K562 (cell line): ENCODE measurements around the gene RPL3. TPM values are rescaled to one million over a fixed set of nuclear protein-coding genes. Genes with fewer than 3 reads are reported as not detected.

ENCODE experiments used
- YY1 ChIP-seq, 3 experiments: IDR thresholded peaks; 2 replicates each; pipeline ENCODE4 v1.6.1; 2011; ENCODE audit warnings: low read length in 2 of 3, mild to moderate bottlenecking in 2 of 3, moderate library complexity in 2 of 3, borderline replicate concordance in 1 of 3, control low read depth in 1 of 3, low read depth in 1 of 3; ENCODE audit not compliant: insufficient read depth in 3 of 3, insufficient replicate concordance in 2 of 3, control insufficient read depth in 1 of 3, insufficient read length in 1 of 3; ENCODE audit errors: extremely low read depth in 1 of 3
- polyA plus RNA-seq, 8 experiments: library from polyadenylated mRNA; depleted of rRNA in 4 of 8; stranded (reverse) in 5 of 8; unstranded in 3 of 8; fragments of >200 nt; fragmentation: Nextera tagmentation in 2 of 8; fragmentation: Illumina TruSeq in 1 of 8; extraction: Ambion mirVana in 2 of 8; extraction: Trizol in 1 of 8; gene quantifications; 2 replicates each; pipeline versions ENCODE4 v1.2.1 to v1.2.3, GENCODE V29; 2011 to 2014; ENCODE audit warnings: inconsistent platforms in 1 of 8, missing spikeins in 1 of 8
- total RNA-seq, 7 experiments: library from RNA; depleted of rRNA in 6 of 7; stranded (reverse); fragments of >200 nt in 6 of 7; fragmentation: Illumina TruSeq in 2 of 7; extraction: Trizol in 2 of 7; gene quantifications; 2 replicates each; pipeline versions ENCODE4 v1.2.1 to v1.2.3, GENCODE V29; 2011 to 2021; ENCODE audit warnings: low replicate concordance in 1 of 7
- TF ChIP-seq, protein P1 (sequence below), 3 experiments: IDR thresholded peaks in 2 of 3; conservative IDR thresholded peaks in 1 of 3; 2 replicates each; pipeline ENCODE4 v1.5.1; 2011 to 2012; ENCODE audit warnings: low read length in 3 of 3, mild to moderate bottlenecking in 3 of 3, control low read depth in 2 of 3, improper control_type of control experiment in 1 of 3, inconsistent platforms in 1 of 3, low read depth in 1 of 3, mixed read lengths in 1 of 3, moderate library complexity in 1 of 3; ENCODE audit not compliant: insufficient read depth in 2 of 3
- TF ChIP-seq, protein P2 (sequence below): sonication (generic); formaldehyde crosslinking; IDR thresholded peaks from 2 replicates; pipeline ENCODE4 v1.8.1; 2023; ENCODE audit warnings: mild to moderate bottlenecking, missing genetic modification reagents
- TF ChIP-seq, protein P3 (sequence below), 2 experiments: IDR thresholded peaks; 2 replicates each; pipeline ENCODE4 v1.6.1; 2011; ENCODE audit warnings: borderline replicate concordance in 1 of 2, control low read depth in 1 of 2, low read depth in 1 of 2, low read length in 1 of 2, mild to moderate bottlenecking in 1 of 2, mixed read lengths in 1 of 2, moderate library complexity in 1 of 2; ENCODE audit not compliant: insufficient read depth in 1 of 2, insufficient read length in 1 of 2, poor library complexity in 1 of 2, severe bottlenecking in 1 of 2; ENCODE audit errors: extremely low read depth in 1 of 2

RPL3 gene
- total and polyA plus RNA-seq, 9 of the 15 experiments (the other 6 are each of a cell fraction or from before 2014, with no cell fraction given), result 1,624 to 4,066 (median 2,565) TPM

DNA sequence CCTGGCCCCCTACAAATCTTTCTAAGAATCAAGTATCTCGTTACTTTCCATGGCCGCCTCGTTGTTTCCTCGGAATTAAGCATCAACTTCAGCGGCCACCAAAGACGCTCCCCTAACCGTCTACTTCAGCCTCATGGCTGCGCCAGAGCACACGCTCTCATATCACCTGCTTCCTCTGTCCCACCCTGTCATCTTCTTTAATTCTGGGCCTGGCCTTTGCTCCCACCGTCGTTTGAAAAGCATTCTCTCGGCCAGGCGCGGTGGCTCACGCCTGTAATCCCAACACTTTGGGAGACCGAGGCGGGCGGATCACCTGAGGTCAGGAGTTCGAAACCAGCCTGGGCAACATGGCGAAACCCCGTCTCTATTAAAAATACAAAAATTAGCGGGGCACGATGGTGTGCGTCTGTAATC is 1.2 kb upstream of the RPL3 start (continued):
- TF ChIP-seq, protein P1, sequence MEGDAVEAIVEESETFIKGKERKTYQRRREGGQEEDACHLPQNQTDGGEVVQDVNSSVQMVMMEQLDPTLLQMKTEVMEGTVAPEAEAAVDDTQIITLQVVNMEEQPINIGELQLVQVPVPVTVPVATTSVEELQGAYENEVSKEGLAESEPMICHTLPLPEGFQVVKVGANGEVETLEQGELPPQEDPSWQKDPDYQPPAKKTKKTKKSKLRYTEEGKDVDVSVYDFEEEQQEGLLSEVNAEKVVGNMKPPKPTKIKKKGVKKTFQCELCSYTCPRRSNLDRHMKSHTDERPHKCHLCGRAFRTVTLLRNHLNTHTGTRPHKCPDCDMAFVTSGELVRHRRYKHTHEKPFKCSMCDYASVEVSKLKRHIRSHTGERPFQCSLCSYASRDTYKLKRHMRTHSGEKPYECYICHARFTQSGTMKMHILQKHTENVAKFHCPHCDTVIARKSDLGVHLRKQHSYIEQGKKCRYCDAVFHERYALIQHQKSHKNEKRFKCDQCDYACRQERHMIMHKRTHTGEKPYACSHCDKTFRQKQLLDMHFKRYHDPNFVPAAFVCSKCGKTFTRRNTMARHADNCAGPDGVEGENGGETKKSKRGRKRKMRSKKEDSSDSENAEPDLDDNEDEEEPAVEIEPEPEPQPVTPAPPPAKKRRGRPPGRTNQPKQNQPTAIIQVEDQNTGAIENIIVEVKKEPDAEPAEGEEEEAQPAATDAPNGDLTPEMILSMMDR (IDR thresholded peaks at IDR 0.05 in 2 of 3, conservative IDR thresholded peaks at IDR 0.05 in 1 of 3; ENCODE audit: insufficient read depth in 2 of 3, low read depth in 1 of 3, low read length in 3 of 3), result peak in 1 of 3 experiments; percentile 9; a peak in 1 of 6 replicates
- TF ChIP-seq, protein P2, sequence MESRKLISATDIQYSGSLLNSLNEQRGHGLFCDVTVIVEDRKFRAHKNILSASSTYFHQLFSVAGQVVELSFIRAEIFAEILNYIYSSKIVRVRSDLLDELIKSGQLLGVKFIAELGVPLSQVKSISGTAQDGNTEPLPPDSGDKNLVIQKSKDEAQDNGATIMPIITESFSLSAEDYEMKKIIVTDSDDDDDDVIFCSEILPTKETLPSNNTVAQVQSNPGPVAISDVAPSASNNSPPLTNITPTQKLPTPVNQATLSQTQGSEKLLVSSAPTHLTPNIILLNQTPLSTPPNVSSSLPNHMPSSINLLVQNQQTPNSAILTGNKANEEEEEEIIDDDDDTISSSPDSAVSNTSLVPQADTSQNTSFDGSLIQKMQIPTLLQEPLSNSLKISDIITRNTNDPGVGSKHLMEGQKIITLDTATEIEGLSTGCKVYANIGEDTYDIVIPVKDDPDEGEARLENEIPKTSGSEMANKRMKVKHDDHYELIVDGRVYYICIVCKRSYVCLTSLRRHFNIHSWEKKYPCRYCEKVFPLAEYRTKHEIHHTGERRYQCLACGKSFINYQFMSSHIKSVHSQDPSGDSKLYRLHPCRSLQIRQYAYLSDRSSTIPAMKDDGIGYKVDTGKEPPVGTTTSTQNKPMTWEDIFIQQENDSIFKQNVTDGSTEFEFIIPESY, result peak; percentile 82
- TF ChIP-seq YY1 (IDR thresholded peaks at IDR 0.05; ENCODE audit: borderline replicate concordance in 1 of 3, control insufficient read depth in 1 of 3, extremely low read depth in 1 of 3, insufficient read depth in 3 of 3, insufficient read length in 1 of 3, insufficient replicate concordance in 2 of 3, low read depth in 1 of 3, low read length in 2 of 3), result peak in 1 of 3 experiments; percentile 30
- TF ChIP-seq, protein P3, sequence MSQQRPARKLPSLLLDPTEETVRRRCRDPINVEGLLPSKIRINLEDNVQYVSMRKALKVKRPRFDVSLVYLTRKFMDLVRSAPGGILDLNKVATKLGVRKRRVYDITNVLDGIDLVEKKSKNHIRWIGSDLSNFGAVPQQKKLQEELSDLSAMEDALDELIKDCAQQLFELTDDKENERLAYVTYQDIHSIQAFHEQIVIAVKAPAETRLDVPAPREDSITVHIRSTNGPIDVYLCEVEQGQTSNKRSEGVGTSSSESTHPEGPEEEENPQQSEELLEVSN (IDR thresholded peaks at IDR 0.05; ENCODE audit: borderline replicate concordance in 1 of 2, extremely low read depth in 1 of 2, insufficient read depth in 1 of 2, insufficient read length in 1 of 2, low read depth in 1 of 2, low read length in 1 of 2, poor library complexity in 1 of 2, severe bottlenecking in 1 of 2), result peak in 1 of 2 experiments; percentile 36
